Effector memory CD8-positive, alpha-beta T cell (primary cell): ENCODE data around the gene REG4.

Experiments
- ATAC-seq: fragments of 150-1000 bp; cut with Tn5 transposase; replicated peaks from 2 replicates; pipeline ENCODE4 v1.10.0; 2021; ENCODE audit warnings: mild to moderate bottlenecking, moderate library complexity
- DNase-seq, 3 experiments: peaks; one replicate each; pipeline ENCODE4 v3.0.0; 2021
- H3K27ac Mint-ChIP-seq, 2 donors: one replicate each; pipeline ENCODE4 v1.8.0; 2022; ENCODE audit warnings: mild to moderate bottlenecking in 2 of 2, mixed read lengths in 2 of 2, moderate library complexity in 2 of 2
- H3K27me3 Mint-ChIP-seq, 2 donors: one replicate each; pipeline ENCODE4 v1.8.0; 2022; ENCODE audit warnings: mixed read lengths in 2 of 2
- H3K36me3 Mint-ChIP-seq: one replicate; pipeline ENCODE4 v1.8.0; 2022; ENCODE audit warnings: mild to moderate bottlenecking, moderate library complexity, mixed read lengths; ENCODE audit not compliant: insufficient read depth
- H3K4me1 Mint-ChIP-seq, 2 donors: one replicate each; pipeline ENCODE4 v1.8.0; 2022; ENCODE audit warnings: low read depth in 2 of 2, mixed read lengths in 2 of 2
- H3K4me3 Mint-ChIP-seq, 2 donors: one replicate each; pipeline ENCODE4 v1.8.0; 2022; ENCODE audit warnings: mild to moderate bottlenecking in 2 of 2, mixed read lengths in 2 of 2, moderate library complexity in 2 of 2
- H3K9me3 Mint-ChIP-seq, 2 donors: one replicate each; pipeline ENCODE4 v1.8.0; 2022; ENCODE audit warnings: mixed read lengths in 2 of 2

The REG4 gene

DNA sequence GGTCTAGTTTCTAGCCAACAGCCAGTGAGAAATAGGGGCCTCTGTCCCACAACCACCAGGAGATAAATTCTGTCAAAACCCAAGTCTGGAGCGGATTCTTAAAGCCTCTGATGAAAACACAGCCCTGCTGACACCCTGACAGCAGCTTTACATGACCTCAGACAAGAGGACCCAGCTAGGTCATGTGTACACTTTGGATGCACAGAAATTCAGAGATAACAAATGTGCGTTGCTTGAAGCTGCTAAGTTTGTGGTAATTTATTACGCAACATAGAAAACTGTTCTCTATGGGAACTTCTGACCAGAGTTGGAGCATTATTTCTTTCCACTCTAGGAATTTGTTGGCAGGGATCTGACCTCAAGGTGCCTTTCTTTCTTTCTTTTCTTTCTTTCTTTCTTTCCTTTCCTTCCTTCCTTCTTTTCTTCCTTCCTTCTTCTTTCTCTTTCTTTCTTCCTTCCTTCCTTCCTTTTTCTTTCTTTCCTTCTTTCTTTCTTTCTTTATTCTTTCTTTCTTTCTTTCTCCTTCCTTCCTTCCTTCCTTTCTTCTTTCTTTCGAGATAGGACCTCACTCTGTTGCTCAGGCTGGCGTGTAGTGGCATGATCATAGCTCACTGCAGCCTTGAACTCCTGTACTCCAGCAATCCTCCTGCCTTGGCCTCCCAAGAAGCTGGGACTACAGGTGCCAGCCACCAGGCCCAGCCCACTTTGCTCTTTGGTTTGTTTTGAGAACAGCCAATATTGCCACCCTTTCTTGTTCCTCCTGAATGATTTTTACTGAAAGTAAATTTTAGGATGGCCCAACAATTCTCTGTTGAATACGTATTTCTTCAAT is 27.7 kb downstream of the REG4 start:
- no peak overlapping the region for H3K4me3 Mint-ChIP-seq
- no peaks in the 10 kb centered on the region for H3K36me3 Mint-ChIP-seq
- H3K27ac Mint-ChIP-seq, result no peak overlapping the region
- H3K4me1 Mint-ChIP-seq, result peaks cover 0 to 2% of the 10 kb centered on the region in 2 donors
- no peaks in the 10 kb centered on the region for H3K9me3 Mint-ChIP-seq
- DNase-seq (no peak), ATAC-seq (no peak)
- peaks cover 5 to 34% of the 10 kb centered on the region in 2 donors for H3K27me3 Mint-ChIP-seq

DNA sequence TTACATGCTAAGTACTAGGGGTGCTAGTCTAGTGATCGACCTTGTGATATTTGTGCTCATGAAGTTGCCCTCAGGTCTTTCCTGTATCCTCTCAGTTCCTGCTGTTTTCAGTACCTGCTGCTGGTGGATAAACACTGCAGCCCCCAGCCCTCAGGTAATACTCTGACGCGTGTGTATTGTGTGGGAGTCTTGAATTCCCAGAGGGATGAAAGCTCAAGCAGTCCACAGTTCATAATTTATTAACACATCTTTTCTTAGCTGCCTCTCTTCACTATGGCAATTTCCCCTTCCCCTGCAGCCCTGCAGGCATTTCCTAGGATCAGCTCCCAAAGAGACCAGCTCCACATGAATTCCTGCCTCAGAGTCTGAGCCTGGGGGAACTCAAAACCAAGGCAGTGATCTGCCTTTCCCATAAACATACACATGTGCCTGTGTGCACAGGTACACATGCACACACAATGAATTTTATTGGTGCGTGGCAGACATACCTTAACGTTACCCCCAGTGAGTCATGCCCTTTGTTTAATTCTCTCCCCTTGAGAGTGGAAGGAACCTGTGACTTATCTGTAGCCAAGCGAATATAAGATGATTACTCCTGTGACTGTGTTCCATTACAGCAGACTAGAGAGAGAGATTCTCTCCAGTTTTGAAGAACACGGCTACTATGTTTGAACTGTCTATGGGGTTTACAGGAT is 28.5 kb downstream of the REG4 start:
- ATAC-seq (no peak), DNase-seq (no peak)
- no peaks in the 10 kb centered on the region for H3K9me3 Mint-ChIP-seq
- H3K27ac Mint-ChIP-seq, result no peak overlapping the region
- no peak overlapping the region for H3K4me3 Mint-ChIP-seq
- peaks cover 0 to 2% of the 10 kb centered on the region in 2 donors for H3K4me1 Mint-ChIP-seq
- peaks cover 5 to 34% of the 10 kb centered on the region in 2 donors for H3K27me3 Mint-ChIP-seq
- H3K36me3 Mint-ChIP-seq, result peaks cover under 1% of the 10 kb centered on the region

DNA sequence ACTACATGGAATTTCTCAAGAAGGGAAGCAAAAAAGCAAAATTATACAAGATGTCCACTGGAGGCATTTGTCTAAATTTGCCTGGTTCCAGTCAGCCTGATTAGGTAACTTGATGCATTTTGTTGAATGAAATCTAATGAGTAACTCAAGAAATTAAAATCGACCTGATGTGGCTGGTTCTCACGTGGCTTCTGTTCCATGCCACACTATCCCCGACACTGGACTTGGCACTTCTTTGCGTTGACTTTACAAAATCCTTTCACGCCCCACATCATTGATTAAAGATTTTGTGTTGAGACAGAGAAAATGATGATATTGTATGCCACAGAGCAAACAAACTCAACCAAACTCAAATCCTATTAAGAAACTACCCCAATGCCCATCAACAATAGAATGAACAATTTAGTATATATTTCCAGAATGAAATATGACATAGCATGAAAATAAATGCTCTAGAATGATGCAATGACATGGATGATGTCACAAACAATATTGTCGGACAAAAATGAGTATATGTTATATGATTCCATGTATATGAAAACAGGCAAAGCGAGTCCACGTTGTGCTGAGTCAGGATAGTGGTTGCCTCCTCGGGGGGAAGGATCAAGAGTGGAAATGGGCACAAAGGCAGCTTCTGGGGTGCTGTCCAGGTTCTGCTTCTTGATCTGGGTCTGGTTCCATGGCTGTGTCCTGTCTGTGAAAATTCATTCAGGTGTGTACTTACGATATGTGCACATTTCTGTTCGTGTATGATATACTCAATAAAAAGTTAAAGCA is 29.6 kb downstream of the REG4 start:
- Mint-ChIP-seq H3K27me3 (peaks cover 5 to 34% of the 10 kb centered on the region in 2 donors), H3K27ac (no peak overlapping the region), H3K4me3 (no peak overlapping the region), H3K9me3 (no peaks in the 10 kb centered on the region), H3K36me3 (peaks cover 3% of the 10 kb centered on the region), H3K4me1 (peaks cover 0 to 2% of the 10 kb centered on the region in 2 donors)
- ATAC-seq, result no peak
- DNase-seq, result no peak

DNA sequence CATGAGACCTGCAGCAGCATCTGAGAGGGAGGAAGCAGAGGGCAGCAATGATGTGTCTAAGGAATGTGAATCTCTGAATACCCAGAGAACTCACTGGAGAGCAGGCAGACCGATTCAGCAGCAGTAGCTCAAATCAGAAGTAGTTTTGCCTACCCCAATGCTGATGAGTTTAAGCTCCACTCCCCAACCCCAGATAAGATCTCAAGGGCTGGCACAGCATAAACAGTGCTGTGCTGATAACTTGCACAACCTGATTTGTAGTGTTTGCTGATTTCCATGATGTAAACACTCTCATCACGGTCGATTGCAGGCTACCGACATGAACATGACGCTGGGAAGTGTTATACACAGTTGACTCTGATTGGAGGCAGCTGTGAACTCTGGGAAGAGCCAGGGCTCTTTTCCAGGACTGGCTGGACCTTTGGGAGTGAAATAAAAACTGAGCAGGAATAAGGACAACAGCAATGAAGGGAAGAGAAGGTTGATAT is 31.3 kb downstream of the REG4 start:
- Mint-ChIP-seq H3K4me3 (no peak overlapping the region), H3K27ac (no peak overlapping the region), H3K36me3 (peaks cover 3% of the 10 kb centered on the region), H3K9me3 (no peaks in the 10 kb centered on the region), H3K27me3 (peaks cover 5 to 33% of the 10 kb centered on the region in 2 donors), H3K4me1 (peaks cover 0 to 2% of the 10 kb centered on the region in 2 donors)
- DNase-seq (no peak), ATAC-seq (no peak)

DNA sequence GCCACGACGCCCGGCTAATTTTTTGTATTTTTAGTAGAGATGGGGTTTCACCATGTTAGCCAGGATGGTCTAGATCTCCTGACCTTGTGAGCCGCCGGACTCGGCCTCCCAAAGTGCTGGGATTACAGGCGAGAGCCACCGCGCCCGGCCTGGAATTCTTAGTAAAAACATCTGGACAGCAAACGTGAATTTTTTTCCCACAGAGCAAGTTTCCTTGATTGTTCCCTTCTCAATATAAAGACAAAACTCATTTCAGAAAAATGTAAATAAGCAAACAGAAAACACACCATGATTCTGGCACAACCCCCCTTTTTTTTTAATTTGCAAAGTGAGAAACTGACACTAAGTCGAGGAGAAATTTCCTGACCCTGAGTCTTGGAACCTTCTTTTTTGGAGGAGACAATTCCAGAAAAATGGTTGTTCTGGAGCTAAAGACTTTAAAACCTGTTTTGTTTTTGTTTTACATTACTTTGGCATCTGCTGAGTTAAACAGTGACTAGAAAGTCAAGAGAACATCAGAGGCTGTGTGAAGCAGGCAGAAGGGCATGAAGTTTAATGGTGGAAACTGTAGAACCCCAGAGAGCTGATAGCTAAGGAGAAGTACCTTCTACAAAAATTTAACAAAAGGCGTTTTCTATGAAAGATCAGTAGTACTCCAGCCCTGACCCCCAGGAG is 32.2 kb downstream of the REG4 start:
- Mint-ChIP-seq H3K4me3 (no peak overlapping the region), H3K9me3 (no peaks in the 10 kb centered on the region), H3K4me1 (peaks cover 0 to 2% of the 10 kb centered on the region in 2 donors), H3K36me3 (peaks cover 3% of the 10 kb centered on the region), H3K27me3 (peaks cover 5 to 33% of the 10 kb centered on the region in 2 donors), H3K27ac (no peak overlapping the region)
- ATAC-seq (no peak), DNase-seq (no peak)

DNA sequence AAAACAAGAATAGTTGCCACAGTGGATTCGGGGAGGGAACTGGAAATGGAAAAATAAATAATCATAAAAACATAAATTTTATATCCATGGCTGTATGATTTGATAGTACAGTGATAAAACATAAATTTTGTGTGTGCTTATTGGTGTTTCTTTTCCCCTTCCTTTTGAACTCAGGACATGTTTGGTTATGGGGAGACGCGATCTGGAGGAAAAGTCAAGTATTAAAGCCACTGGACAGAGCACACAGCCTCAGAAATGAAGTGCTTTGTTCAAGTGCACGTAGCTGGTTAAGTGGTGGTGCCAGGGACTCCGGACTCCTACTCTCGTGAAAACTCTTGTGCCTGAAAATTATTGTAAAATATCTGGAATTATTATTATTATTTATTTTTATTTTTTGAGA is 32.9 kb downstream of the REG4 start:
- Mint-ChIP-seq H3K4me3 (no peak overlapping the region), H3K27me3 (peaks cover 10 to 39% of the 10 kb centered on the region in 2 donors), H3K36me3 (peaks cover 3% of the 10 kb centered on the region), H3K9me3 (no peaks in the 10 kb centered on the region), H3K4me1 (peaks cover 0 to 2% of the 10 kb centered on the region in 2 donors), H3K27ac (no peak overlapping the region)
- DNase-seq (no peak), ATAC-seq (no peak)

DNA sequence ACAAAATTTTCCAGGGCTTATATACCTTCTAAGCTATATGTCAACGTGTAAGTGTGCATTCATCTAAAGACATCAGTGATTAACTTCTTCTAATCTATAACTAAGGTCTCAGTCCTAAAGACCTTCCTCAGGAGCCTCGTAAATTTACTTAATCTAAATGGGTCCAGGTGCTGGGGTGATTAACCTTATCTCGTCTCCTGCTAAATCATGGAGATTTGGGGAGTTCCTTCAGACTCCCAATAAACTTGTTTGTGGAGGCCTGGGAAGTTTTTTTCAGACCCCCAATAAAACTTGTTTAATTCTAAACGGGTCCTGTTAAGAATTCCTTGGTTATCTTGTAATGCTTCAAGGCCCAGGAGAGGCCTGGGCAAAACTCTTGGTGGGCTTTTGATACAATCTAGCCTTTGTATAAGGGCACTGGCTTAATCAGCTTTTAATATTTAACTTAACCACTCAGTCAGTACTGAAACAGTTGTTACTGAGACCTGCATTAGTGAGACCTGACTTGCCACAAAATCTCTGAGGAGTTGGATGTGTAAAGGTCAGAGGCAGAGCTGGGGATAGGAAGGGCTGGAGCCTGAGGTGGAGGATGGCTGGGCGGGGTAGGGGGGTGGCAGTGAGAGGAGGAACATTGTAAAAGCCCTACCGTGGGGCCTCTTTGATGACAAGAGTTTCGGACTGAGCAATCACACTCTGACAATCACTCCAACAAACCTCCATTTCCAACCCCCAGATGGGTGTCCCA is 36.3 kb downstream of the REG4 start:
- Mint-ChIP-seq H3K36me3 (peaks cover 3% of the 10 kb centered on the region), H3K4me1 (no peaks in the 10 kb centered on the region), H3K27ac (no peak overlapping the region), H3K4me3 (no peak overlapping the region), H3K27me3 (peaks cover 7 to 25% of the 10 kb centered on the region in 2 donors), H3K9me3 (no peaks in the 10 kb centered on the region)
- ATAC-seq, result no peak
- DNase-seq, result no peak

DNA sequence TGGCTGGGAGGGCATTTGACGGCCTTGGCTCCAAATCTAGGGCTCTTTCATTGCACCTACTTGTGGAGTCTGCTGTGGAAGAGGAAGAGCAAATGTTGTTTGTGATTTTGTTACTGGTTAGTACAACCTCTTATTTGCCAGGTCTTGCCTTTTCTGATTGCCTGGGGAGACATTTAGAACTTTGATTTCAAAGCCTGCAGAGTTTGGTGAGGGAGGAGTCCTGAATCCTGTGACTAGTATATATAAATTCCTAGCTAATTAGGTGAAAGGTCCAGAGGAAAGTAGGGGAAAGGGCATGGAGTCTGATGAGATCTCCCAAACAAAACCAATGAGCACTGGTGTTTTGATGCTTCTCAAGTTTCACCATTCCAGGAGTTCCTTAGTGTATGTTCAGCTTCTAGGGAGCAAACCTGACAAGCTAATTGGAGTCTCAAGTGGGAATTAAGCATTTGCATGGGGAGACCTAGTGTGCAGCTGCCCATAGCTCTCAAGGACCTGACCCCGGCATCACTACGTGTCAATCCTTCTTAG is 37.5 kb downstream of the REG4 start:
- Mint-ChIP-seq H3K4me3 (no peak overlapping the region), H3K4me1 (no peaks in the 10 kb centered on the region), H3K36me3 (peaks cover 3% of the 10 kb centered on the region), H3K9me3 (no peaks in the 10 kb centered on the region), H3K27me3 (peaks cover 6 to 22% of the 10 kb centered on the region in 2 donors), H3K27ac (no peak overlapping the region)
- no peak for ATAC-seq
- no peak for DNase-seq

DNA sequence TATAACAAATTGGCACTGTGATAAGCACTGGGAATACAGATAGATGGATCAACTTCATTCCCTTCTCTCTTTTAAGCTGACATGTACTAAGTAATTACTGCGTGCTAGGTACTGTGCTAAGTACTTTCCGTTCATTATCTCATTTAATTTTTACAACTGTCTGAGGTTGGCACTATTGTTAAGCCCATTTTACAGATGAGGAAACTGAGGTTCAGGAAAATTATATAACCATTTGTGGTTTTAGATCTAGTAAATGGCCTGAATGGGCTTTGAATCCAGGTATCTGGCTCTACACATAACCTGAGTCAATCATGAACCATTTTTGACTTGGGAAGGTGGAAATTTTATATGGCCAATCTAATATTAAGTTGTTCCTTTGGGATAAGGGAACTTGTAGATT is 39.0 kb downstream of the REG4 start:
- ATAC-seq (no peak), DNase-seq (no peak)
- no peak overlapping the region for H3K27ac Mint-ChIP-seq
- H3K4me3 Mint-ChIP-seq, result no peak overlapping the region
- no peaks in the 10 kb centered on the region for H3K9me3 Mint-ChIP-seq
- no peaks in the 10 kb centered on the region for H3K36me3 Mint-ChIP-seq
- H3K27me3 Mint-ChIP-seq, result peaks cover 9 to 26% of the 10 kb centered on the region in 2 donors
- no peaks in the 10 kb centered on the region for H3K4me1 Mint-ChIP-seq

DNA sequence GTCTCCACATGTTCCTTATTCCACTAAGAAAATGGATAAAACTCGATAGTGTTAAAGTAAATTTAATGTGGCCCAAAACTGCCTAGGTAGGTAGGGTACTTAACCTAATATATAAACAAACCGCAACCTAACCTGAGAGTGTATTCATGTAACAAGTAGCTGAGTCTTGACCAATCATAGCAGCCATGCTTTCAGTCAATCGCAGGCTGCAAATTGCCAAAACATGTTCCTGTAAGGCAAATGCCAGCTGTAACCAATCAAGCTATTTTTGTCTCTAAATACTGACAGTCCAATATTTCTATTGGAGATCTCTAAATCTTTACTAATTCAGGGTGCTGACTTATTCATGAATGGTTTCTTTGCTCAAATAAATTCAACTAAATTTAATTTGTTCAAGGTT is 39.5 kb downstream of the REG4 start:
- Mint-ChIP-seq H3K9me3 (no peaks in the 10 kb centered on the region), H3K36me3 (no peaks in the 10 kb centered on the region), H3K27me3 (peaks cover 15 to 31% of the 10 kb centered on the region in 2 donors), H3K4me1 (no peaks in the 10 kb centered on the region), H3K27ac (no peak overlapping the region), H3K4me3 (no peak overlapping the region)
- ATAC-seq (no peak), DNase-seq (no peak)

DNA sequence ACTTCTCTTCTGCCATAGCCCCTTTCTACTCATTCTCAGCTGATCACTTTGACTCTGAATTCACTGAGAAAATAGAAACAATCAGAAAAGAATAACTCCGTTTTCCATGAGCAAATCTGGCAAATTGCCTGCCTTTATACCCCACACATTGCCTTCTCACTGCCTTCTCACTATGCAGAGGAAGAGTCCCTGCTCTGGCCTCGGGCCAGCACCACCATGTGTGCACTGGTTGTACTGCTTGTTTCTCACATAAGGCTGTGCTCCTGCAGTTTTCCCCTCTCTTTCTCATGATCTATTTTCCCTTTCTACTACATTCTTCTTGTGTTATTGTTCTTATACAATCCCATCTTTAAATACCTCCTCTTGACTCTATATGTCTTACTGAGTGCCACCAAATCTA is 40.2 kb downstream of the REG4 start:
- ATAC-seq (no peak), DNase-seq (no peak)
- Mint-ChIP-seq H3K36me3 (no peaks in the 10 kb centered on the region), H3K4me1 (no peaks in the 10 kb centered on the region), H3K4me3 (no peak overlapping the region), H3K27ac (no peak overlapping the region), H3K9me3 (no peaks in the 10 kb centered on the region), H3K27me3 (peaks cover 15 to 33% of the 10 kb centered on the region in 2 donors)

DNA sequence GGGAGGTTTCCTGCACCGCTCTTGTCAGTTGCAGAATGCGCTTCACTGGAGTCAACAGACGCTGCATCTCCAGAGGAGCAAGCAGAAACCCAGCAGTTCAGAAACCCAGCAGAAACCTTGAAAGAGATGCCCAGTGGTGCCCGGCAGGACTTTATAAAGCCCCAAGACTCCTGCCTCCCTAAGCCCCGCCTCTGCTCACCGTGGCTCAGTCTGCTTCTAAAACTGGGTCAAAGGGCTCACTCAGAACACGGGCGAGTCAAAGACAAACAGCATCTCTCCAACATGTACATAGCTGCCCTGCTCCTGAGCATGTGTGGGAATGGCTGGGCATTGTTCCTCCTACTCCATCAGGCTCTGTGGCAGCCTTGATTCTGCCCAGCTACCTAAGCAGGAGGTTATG is 42.5 kb downstream of the REG4 start, which contains the start of gene HMGCS2:
HMGCS2 (minus strand) TSS at position 128 of the 400 bp plus-strand sequence; CDS start at position 67, 61 bp downstream.
- Mint-ChIP-seq H3K4me3 (no peak within 1 kb of the TSS), H3K27ac (no peak within 1 kb of the TSS), H3K4me1 (no peaks in the 10 kb centered on the region), H3K27me3 (peaks cover 21 to 37% of the 10 kb centered on the region in 2 donors), H3K36me3 (no peaks in the 10 kb centered on the region), H3K9me3 (no peaks in the 10 kb centered on the region)
- DNase-seq (no peak), ATAC-seq (no peak)
